Stimulated activated naive CD8-positive, alpha-beta T cell treated with anti-CD3 and anti-CD28 coated beads, Interleukin-15, Interleukin-2, amounts not matched to agents 100 U/mL and 50 U/mL, for 24 hours (primary cell): Measurements from ENCODE around the gene SSR3.
A peak's percentile ranks its signal among the peaks of the same experiment; 100 is the strongest.

ENCODE experiments used
- ATAC-seq: fragments of 150-1000 bp; cut with Tn5 transposase; one replicate; pipeline ENCODE4 v1.10.0; 2021
- DNase-seq: peaks from one replicate; pipeline ENCODE4 v3.0.0; 2021

Gene SSR3

DNA sequence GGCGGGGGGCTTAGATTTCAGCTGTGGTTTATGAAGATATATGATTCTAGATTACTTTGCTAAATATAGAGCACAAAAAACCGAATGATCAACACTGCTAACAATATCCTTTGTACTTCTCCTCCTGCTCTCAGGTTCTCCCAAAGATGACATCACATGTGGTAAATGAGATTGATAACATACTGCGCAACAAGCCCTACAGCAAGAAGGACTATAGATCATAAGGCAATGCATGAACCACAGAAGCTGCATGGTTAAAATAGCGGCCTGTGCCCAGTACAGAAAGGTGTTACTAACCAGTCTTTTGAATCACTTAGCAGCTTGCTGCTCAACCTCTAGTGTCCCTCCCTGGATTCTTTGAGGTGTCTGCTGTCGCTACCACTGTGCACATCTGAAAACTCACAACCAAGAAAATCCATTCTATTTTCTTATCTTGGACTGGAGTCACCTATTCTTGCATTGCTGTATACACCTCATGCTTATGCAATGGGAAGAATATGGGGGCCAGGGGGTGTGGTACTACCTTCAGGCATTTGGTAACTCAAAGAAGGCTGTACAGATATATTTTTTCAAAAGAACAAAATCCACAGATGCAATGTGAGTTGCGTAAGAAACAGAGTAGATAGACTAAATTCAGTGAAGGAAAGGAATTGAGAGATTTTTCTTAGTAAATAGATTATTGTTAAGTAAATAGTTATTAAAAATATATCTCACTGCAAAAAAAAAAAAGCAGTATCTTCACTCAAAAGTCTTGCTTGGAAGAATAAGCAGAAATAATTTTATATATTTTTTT is 18.2 kb downstream of the SSR3 start:
- no peak for DNase-seq
- no peak for ATAC-seq

DNA sequence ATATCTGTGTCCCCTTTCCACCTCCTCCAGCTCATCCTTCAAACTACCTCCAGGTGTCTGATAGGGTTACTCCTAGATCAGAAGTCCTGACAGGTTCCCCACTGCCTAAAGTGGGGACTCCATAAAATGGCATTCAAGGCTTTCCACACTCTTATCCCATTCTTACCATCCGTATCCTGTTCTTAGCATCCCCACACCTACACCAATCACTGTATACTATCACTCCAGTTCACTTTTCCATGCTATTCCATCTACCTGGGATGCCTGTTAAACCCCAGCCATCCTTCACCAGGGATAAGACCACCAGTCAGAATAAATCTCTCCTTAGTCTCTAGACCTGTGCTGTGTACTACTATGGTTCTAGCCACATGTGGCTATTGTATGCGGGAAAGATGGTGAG is 19.1 kb downstream of the SSR3 start:
- no peak for DNase-seq
- ATAC-seq: no peak

DNA sequence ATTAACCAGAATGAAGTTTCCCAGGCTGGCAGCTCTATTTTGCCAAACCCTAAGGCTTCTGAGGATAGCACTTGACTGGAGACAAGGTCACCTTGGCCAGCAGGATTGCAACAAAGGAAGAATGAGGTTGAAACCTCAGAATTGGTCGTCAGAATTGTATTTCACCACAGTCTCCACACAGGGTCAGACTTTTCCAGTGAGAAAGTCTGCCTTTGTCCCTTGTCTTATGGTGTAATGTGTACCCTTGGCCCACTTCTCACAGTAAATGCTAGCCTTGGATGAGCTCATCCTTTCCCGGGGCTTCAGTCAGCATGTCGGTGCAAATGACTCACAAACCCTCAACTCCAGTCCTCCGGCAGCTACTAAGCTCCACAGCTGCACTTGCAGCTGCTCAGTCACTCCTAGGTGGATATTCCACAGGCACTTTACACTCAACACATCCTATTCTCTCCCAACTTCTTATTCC is 19.7 kb downstream of the SSR3 start:
- peak; percentile 90 for ATAC-seq
- peak; percentile 49 for DNase-seq

DNA sequence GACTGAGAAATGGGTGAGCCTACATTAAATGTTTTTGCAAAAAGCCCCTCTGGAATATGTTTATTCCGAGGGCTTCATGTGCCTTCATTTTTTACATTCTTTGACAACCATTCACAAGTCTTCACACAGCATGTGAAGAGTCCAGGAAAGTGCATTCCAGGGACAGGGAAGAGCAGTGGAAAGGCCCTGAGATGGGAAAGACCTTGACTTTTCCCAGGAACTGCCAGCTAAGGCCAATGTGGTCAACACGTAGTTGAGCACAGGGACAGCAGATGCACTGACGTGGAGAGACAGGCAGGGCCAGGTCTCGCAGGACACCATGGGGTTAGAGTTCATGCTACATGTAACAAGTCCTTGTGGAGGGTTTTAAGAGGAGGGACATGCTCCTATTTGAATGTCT is 21.7 kb downstream of the SSR3 start:
- no peak for ATAC-seq
- no peak for DNase-seq

DNA sequence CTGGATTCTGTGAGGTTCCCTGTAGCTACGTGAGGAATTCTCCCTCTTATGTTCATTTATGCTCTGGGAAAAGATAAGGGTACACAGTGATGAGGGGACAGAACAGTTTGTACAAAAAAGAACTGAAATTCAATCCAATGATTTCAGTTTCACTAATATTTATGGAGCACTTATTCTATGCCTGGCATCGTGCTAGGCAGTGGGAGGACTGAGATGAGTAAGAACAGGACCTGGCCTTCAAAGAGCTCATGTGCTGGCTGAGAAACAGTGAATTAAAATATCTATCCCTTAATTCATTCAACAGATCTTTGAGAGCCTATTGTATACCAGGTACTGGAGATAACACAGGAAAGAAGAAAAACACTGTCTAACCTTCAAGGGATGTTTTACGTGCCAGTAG is 22.2 kb downstream of the SSR3 start:
- DNase-seq (no peak), ATAC-seq (no peak)

DNA sequence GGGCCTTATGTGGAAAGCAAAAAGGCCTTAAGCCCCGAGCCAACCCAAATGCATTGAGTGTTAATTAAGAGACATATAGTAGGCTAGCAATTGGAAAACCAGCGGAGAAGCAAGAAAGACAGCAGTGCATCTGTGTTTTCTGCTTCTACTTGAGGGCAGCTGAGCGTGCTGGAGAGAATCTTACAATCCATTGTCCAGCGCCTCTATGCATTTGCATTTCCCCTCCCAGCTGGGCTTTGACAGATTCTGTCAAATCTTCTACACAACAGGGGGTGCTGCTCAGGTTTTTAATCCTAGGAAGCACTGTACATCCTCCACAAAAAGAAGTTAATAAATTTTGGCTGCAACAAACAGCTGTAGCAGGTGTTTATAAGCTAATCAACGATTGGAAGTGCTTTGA is 23.9 kb downstream of the SSR3 start:
- DNase-seq: no peak
- no peak for ATAC-seq

DNA sequence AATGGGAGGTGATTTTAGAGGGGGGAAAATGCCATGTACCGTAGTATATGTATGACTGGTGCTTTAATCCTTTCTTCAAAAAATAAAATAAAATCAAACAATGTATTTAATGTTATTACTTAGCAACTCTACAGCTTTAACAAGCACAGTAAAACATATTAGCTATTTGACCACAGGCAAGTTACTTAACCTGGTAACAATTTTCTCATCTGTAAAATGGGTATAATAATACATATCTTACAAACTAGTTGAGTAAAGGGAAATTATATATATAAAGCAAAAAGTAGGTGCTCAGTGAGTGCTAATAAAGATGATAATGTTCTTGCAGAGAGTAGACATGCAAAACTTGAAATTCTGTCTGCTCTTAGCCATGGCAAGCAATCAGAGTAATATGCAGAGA is 27.9 kb downstream of the SSR3 start:
- ATAC-seq (no peak), DNase-seq (no peak)

DNA sequence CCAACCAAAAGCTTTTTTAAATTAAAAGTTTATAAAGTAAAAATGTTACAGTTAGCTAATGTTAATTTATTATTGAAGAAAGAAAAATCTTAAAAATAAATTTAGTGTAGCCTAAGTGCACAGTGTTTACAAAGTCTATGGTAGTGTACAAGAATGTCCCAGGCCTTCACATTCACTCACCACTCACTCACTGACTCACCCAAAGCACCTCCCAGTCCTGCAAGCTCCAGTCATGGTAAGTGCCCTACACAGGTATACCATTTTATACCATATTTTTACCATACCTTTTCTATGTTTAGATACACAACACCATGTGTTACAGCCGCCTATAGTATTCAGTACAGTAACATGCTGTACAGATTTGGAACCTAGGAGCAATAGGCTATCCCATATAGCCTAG is 29.1 kb downstream of the SSR3 start:
- ATAC-seq (no peak), DNase-seq (no peak)

DNA sequence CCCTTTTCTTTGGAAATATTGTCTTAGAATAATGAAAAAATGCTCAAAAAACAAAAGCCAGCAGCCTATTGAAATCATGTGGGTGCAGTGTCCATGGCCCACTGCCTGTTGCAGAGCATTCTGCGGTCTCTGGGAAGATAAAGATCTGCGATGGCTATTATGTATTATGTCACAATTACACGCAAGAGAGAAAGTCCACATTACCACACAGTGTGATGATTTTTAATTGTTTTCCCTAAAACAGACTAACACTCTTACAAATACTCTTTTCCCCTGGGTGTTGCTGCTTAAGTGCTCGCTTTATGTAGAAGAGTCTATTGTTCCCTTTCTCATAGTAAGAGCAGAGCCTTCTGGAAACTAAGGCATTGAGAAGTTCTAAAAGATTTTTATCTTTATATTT is 32.2 kb downstream of the SSR3 start:
- DNase-seq (no peak), ATAC-seq (no peak)

DNA sequence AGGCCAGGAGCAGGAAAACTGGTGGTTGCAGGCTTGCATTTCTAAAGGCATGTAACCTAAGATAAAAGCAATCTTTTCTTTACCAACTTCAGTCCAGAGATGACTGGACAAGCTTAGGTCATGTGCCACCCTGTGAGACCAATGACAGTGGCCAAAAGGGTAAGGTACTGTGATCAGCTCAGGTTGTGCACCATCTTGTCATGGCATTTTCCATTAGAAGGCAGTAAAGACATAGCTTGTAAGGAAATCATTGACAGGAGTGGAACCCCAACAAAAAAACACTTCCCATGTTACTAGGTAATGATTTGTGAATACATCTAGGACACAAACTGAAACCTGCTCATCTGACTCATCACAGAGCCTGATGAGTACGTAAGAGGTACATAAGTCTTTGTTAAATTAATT is 35.2 kb downstream of the SSR3 start:
- ATAC-seq: peak; percentile 73

DNA sequence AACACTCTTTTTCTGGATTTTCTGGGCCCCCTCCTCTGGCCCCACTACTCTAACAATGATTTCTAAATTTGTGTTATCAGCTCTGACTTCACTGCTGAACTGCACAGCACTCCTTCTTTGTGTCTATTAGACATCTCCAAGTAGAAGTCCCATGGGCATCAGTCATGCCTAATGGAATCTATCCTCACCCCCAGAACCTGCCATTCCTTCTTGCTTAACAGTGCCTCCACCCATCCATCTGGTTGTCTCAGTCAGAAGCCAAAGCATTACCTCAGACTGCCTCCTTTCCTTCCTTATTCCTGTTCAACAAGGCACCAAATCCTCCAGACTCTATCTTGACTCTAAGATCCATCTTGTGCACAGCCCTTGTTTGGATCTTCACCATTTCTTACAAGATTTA is 36.2 kb downstream of the SSR3 start:
- DNase-seq (no peak), ATAC-seq (no peak)

More for the DNA sequence above, 35.2 kb downstream of the SSR3 start:
- no peak for DNase-seq

DNA sequence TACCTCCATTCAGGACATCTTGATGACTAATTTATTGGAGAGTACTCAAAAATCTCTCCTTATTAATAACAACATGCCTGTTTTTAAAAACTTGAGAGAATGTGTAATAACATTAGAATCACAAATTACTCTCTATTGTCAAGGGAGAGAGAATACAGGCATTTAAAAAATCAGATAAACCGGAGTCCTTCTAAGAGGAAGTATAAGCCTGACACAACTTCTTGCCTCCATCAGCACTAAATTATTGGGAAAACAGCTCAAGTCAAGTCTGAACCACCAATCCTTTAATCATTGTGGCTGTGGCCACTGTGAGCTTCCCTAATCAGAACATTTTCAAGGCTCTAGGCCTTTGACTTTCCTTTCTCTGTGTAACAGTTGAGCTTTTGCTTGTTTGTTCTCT is 38.0 kb downstream of the SSR3 start:
- no peak for DNase-seq

DNA sequence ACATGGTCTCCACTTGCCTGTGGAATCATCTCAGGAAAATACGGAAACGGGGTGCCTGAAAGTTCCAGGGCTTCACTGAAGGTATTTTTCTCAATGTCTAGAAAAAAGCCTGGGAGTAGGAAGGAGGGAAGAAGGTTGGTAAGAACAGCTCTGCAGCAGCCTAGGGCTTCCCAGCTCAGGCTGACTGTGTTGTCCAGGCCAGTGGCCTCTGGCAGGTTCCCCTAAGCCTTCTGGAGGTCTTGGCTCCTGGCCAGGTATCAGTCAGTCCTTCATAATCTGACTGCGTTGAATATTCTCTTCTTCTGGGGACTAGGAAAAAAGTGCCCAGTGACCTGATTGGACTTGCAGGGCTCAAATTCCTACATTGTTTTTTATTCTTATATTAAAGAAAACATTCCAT is 38.6 kb downstream of the SSR3 start:
- no peak for DNase-seq
- ATAC-seq: no peak

More for the DNA sequence above, 38.0 kb downstream of the SSR3 start:
- no peak for ATAC-seq

DNA sequence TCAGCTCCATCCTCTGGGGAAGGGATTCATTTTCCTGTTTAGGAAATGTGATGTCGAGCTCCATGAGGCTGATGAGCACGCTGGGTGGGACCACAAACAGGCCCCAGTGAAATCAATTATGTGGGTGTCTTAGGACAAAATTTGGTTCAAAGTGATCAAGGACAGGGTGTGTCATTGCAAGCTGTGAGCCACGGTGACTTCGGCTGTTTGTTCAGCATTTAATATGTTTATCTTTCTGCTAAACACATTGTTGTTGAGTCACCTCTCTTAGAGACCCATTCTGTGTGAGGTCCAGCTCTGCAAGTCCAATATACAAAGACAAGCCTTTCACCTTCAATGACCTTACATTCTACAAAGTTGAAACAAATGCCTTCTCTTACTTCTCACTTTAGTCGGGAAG is 41.3 kb downstream of the SSR3 start:
- ATAC-seq (no peak), DNase-seq (no peak)

DNA sequence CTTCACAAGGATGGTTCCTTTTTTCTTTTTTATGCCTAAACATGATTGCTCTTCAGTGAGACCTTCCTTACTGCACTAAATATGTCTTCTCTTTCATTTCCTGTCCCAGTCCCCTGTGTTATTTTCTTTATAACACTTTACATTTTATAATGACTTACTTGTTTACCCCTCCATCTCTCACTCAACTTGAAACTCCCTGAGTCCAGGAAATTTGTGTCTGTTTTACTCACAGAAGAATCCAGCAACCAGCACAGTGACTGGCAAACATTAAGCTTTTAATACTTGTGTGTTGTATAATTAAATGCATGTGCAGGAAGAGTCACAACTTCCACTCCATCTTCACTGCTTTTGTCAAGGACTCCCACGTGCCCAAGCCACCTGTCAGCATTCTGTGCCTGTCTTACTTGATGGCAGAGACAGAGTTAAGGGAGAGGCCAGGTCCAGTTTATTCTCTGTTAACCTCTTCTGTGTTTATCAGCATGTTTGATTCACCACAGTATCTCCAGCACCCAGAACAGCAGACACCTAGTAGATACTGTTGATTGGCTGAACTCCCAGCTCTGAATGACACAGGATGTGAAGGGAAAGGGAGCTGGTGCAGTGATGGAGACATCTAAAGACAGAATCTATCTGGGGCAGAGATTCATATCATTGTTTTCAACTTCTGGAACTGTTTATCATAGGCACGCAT is 42.8 kb downstream of the SSR3 start:
- no peak for ATAC-seq
- no peak for DNase-seq

DNA sequence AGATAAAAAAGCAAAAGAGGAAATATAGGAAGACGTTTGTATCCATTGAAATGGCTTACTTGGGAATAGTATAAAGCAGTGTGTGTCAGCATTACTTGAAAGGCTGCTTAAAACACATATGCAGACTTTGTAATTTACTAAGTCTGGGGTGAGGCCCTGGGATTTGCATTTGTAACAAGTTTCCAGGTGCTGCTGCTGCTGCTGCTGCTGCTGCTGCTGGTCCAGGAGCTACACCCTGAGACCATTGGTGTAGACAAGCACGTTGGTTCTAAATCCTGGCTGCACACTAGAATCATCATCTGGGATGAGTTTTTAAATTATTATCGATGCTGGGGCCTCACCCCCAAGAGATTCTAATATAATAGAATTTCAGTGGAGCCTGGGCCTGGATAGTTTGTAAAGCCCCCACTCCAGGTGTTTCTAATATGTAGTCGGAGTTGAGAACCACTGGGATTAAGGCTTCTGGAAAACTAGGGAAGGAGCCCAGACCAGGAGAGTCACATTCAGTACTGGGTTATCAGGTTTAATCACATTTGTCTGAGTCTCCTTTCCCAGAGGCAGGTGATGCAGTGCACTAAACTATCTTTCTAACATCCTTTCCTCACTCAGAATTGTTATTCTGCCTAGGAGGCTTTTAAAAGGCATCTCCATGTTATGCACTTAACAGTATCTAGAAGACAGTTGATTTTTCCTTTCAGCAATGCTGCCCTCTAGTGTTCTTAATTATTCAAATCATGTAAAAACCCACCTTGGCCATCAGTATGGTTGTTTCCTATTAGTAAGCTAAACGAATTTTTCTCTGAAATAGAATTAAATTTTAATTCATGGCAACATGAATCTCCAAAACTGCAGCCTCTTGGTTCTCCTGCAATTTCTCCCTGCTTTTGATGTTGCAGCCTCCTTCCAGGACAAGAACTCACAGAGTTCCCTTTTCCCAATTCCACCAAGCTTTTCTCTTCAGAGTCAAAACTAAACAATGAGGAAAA is 45.4 kb downstream of the SSR3 start:
- DNase-seq (no peak), ATAC-seq (no peak)

DNA sequence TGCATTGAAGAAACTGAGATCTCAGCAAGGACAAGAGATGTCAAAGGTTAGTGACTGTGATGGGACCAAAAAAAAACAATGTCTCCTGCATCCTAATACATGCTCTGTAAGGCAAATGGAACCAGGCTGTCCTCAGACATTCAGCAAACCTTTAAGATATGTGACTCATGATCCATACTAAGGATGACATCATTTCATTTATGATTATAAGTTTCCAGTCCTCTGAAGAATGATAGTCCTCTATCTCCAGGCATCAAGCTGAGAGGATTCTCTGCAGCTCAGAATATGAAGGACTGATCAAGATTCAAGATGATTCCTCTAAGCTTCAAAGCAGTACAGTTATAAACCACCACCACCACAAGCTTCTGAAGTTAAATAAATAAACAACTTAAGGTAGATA is 47.6 kb downstream of the SSR3 start:
- DNase-seq (no peak), ATAC-seq (peak; percentile 94)

DNA sequence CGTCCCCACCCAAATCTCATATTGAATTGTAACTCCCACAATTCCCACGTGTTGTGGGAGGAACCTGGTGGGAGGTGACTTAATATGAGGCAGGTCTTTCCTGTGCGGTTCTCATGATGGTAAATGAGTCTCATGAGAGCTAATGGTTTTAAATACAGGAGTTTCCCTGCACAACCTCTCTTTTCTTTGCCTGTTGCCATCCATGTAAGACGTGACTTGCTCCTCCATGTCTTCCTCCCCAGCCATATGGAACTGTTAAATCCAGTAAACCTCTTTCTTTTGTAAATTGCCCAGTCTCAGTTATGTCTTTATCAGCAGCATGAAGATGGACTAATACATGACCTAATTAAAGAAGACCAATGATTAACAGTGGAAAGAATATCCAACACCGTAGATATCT is 56.6 kb downstream of the SSR3 start:
- ATAC-seq: no peak
- no peak for DNase-seq

DNA sequence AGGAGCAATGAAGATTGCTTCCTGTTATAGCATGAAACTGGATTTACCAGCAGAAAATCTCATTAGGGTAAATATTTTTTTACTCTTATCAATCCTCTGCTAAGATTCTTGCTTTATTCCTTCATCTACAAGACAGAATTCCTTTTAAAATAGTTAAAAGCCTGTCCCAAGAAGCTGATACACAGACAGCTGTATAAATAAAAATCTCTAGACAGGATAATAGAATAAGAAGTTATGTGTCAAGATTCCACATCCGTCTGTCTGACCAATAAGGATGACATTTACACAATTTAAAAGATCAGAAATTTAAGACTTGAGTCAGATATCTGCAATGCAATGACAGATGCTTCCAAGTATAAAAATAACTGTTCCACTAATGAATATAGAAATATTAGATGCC is 57.6 kb downstream of the SSR3 start:
- no peak for ATAC-seq
- DNase-seq: no peak

DNA sequence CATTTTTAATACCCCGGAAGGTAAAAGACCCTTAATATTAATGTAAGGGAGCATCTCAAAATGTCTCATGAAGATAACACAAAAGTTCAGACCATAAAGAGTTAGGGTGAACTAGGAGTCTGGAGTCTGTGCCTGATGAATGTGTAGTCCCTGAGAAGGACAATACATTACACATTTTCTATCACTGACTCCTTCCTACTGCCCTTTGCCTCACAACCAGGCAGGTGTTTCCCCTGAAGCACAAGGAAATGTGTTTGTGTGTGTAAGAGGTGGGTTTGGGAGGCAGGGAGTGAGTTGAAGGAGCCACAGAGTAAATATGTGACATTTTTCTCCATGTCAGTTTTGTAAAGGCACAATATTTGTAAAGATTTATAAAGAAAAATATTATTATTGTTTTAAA is 59.1 kb downstream of the SSR3 start:
- ATAC-seq (no peak), DNase-seq (no peak)

DNA sequence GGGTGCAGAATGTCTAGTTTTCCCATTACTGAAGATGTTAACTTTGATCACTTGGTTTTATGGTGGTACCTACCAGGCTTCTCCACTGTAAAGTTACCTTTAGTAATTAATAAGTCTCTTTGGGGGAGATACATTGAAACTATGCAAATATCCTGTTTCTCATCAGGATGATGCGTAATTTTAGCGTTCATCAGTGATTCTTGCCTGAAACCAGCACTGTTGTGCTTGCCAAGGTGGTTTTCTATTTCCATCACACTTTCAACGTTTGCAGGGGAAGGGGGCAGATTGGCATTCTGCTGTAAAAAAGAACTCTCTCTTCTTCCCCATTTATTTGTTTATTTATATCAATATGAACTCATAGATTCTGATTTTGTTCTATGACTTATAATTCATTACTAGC is 61.0 kb downstream of the SSR3 start:
- no peak for ATAC-seq
- DNase-seq: no peak

DNA sequence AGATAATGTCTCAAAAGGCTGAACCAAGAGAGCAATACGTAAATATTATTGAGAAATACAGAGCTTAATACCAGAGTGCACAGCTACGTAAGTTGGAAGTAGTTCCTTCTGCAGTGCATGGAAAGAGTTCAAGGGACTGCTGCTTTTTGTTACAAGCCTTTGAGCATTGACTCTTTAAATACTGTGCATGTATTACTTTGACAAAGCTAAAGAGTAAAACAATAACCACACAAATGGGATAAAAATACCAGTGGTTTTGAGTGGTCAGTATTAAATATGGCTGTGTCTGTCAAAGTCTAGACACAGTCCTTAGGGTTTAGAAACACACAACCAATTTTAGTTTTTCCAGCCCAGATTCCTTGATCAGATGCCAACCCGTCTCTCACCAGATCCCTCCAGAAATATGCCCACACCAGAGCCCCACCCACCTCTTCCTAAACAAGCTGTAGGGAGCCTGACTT is 62.1 kb downstream of the SSR3 start:
- DNase-seq (no peak), ATAC-seq (no peak)

DNA sequence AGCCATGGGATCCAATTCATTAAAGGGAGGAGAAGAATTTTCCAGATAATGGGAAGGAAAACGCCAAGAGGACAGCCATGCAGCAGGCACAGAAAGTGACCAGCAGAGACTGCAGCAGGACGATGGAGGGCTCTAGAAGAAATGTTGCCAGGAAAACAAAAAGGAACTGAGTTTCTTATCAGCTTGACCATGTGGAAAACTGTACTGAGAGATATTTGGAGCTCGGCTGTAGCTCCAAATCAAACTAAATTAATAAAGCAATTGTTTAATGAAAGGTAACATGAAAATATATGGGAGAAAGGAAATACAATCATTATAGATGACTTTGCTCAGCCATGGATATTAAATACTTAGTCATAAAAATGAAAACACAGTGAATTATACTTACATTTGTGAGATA is 63.7 kb downstream of the SSR3 start:
- no peak for ATAC-seq
- DNase-seq: no peak
